GM19395 (cell line): ENCODE measurements around the gene LBHD2.

Experiments
- ATAC-seq: cut with Tn5 transposase; IDR thresholded peaks from one replicate; pipeline ENCODE4 v1.9.1; 2021; ENCODE audit warnings: mild to moderate bottlenecking, moderate library complexity; ENCODE audit not compliant: unreplicated experiment

LBHD2 gene

GRCh38 chr14:103130017-103130764, 46.2 kb downstream of the LBHD2 start:
- no peak for ATAC-seq

DNA sequence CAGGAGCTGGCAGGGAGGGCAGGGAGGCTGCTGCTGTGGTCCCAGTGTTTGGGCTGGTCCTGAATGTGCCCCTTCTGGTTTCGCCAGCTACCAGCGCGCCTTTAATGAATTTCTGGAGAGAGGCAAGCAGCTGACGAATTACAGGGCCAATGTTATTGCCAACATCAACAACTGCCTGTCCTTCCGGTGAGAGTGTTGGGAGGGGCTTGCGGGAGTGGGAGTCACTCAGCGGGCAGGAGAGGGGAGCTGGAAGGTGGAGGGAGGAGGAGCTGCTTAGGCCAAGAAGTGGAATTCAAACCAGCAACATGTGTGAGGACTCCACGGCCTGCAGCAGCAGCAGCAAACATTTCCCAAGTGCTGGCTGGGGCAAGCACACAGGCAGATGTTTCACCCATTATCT, 47.0 kb downstream of the LBHD2 start:
- ATAC-seq: no peak

DNA sequence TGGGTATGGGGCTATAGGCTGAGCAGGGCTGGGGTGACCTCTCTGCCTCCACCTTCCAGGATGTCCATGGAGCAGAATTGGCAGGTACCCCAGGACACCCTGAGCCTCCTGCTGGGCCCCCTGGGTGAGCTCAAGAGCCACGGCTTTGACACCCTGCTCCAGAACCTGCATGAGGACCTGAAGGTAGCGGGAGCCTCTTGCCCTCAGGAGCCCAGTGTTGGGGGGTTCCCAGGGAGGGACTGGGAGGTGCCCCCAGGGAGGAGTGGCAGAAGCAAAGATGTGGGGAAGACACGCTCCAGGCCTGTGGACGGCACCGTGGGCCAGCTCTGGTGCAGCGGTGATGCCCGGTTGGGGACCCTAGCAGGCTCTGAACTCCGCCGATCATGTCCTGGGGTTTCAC, 47.6 kb downstream of the LBHD2 start:
- no peak for ATAC-seq

DNA sequence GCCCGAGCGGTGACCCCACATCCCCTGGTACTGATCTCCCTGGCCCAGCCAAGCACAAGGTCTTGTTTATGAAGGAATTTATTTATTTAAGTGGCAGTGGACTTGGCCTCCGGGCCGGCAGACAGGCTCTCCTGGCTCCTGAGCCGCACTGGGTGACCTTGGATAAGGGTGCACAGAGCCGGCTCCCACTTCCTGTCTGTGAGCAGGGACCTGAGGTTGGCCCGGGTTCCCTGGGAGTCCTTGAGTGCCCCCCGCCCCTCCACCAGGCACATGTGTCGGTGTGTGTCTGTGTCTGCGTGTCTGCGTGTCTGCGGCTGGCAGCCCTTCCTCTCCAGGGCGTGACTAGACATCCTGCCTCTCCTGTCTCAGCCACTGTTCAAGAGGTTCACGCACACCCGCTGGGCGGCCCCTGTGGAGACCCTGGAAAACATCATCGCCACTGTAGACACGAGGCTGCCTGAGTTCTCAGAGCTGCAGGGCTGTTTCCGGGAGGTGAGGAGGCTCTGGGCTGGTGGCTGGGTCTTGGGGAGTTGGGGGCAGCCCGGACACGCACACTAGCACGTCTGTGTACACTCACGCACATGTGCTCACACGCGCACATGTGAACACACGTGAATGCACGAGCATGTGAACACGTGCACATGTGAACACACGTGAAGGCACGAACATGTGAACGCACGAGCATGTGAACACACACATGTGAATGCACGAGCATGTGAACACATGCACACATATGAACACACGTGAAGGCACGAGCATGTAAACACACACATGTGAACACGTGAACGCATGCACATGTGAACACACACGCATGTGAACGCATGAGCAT, 48.6 kb downstream of the LBHD2 start:
- no peak for ATAC-seq

- ATAC-seq: no peak
Observed at GRCh38 chr14:103133210-103134140, 49.5 kb downstream of the LBHD2 start.

GRCh38 chr14:103134405-103134804, 50.4 kb downstream of the LBHD2 start:
- ATAC-seq: no peak

- no peak for ATAC-seq
Observed at GRCh38 chr14:103134919-103135318, 50.9 kb downstream of the LBHD2 start.

- no peak for ATAC-seq
Observed at GRCh38 chr14:103135333-103136260, 51.6 kb downstream of the LBHD2 start.

GRCh38 chr14:103136388-103137271, 52.6 kb downstream of the LBHD2 start:
- no peak for ATAC-seq

GRCh38 chr14:103137689-103138300, 53.8 kb downstream of the LBHD2 start:
- no peak for ATAC-seq

DNA sequence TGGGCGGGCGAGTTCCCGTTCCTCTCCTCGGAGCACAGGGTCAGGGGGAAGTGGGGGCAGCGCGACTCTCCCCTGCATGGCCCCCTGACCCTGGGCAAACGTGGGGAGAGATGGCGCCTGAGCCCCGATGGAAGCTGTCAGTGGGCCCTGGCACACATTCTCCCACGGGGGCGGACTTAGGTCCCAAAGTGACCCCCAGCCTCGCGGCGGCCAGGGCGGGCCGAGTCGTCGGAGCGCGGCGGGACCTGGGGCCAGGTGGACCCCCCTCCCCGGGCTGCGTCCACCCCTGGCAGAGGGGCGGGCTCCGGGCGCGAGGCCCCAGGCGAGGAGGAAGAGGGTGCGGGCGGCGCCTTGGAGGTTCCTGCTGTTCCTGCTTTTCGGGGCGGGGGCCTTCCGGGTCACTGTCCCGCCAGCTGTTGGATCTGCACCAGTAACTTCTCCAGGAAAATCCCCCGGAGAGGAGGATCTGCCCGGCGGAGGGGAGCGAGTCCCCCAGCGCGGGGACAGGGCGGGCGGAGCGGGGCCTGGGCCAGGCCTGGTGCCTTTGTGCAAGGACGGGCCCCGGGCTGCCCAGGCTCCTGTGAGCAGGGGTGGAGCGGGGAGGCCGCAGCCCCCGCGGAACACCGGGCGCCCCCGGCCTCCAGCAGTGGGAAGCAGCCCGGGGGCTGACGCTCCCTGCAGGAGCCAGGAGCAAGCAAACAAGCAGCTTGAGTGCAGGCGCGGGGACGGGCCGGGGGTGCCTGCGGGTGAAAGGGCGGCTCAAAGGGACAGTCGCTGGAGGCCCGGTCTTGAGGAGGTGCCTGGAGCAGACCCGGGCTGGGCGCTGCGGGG, 54.5 kb downstream of the LBHD2 start:
- no peak for ATAC-seq

- ATAC-seq: no peak
Observed at GRCh38 chr14:103139132-103140025, 55.4 kb downstream of the LBHD2 start.
